HS-5 (cell line): ENCODE data around the gene RNASE8.

ENCODE experiments used
- DNase-seq: peaks from one replicate; pipeline ENCODE4 v3.0.0-alpha.2; 2012; ENCODE audit warnings: low read depth

Gene RNASE8

GRCh38 chr14:21053184-21054122 is 4.2 kb upstream of the RNASE8 start:
- DNase-seq = no peak

DNA sequence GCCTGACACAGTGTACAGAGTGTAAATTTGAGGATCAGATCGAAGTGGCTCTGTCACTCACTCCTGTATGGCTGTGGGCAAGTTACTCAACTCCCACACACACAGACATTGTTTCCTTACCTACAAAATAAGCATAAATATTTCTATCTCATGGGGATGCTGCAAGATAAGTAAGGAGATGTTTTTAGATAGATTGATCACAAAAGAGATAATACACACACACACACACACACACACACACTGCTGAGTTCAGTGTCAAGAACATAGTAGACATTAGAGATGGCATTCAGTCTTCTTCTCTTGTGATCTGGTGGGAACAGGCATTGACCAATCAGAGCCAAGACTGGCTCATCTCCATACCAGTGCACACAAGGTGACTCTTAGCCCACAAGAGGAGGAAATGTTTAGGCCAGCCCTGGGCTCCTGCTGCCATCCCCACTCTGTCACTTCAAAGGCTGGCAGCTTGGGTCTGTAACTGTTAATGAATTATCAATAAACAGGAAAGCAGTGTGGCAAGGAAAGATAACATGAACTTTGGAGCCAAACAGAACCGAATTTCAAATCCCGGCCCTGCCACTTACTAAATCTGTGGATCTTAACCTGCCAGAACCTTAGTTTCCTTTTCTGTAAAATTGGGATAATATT is 3.4 kb upstream of the RNASE8 start:
- no peak for DNase-seq

DNA sequence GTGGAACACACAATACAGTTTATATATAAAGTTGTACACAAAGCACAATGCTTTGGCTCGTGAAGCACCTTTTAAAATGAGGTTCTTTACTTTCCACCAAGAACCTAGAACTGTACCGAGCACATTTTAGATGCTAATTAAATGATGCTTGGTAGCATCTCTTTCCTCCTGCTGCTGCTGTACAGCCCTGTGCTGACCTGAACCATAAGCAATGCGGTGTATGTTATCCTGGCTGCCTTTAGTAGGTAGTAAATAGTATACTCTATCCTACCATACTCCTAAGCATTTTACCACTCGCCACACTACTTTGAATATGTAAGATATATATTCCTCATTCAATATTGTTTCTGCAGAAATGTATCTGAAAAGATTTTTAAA is 2.9 kb upstream of the RNASE8 start:
- no peak for DNase-seq

DNA sequence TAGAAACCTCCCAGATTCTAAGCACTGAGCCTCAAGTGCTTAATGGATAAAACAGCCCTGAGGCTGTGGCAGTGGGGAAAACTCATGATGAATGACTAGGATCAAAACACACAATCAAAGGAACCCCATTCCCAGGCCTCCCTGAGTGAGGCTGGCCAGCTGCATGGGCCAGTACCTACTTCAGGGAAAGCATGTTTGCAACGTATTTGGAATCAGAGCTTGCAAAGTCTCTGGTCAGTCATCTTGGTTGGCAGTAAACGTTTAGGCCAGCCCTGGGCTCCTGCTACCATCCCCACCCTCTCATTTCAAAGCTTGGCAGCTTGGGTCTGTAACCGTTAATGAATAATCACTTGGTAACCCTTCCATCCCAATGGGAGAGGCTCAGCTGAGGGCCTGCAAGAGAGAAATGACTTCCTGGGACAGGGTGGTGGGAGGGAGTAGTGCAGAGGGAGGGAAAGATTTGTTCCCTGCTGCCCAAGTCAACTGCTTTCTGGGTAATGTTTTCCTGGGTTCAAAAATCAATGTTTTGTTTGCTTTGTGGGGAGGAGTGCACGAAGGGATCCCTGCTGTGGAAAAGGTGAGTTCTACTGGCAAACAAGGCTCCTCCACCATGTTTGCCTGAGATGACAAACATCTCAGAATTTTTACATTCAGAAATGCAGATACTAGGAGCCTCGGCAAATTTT is 2.0 kb upstream of the RNASE8 start:
- no peak for DNase-seq

- no peak for DNase-seq
Measured at GRCh38 chr14:21056520-21057163, 980 bp upstream of the RNASE8 start.

GRCh38 chr14:21058903-21059302 is 1.3 kb downstream of the RNASE8 start:
- no peak for DNase-seq

- DNase-seq = no peak
Measured at GRCh38 chr14:21059842-21060613, 2.4 kb downstream of the RNASE8 start.

DNA sequence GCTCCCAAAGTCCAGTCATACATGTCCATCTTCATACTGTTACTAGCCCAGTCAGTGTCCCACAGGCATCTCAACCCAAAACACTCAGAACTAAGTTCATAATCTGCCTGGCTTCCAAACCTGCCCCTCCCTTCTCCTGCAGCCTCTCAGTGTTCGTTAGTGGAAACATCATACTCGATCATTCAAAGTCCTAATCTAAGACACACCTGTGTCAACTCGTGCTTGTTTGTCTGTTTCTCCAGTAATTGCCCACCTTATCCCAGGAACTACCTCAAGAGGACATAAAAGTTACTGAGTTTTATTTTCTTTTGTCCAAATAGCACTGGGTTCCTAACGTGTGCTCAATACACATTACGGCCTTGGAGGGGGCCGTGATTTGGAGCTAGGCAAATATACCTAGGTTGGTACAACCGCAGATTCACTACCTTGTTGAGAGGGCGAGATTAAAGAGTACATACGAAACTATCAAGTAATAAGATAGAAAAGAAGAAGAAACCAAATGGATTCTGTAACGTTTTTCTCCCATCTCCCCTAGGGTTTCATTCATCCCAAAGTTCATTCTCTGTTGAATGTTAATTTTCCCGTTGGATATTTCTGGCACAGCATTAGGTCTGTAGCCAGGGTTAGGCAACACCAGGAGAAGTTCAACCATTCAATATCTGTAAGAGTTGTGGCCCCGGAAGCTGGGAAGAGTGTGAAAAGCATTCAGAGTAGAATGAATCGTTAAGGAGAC is 3.2 kb downstream of the RNASE8 start:
- DNase-seq = no peak

- no peak for DNase-seq
Measured at GRCh38 chr14:21061347-21061668, 3.7 kb downstream of the RNASE8 start.

- DNase-seq = no peak
Measured at GRCh38 chr14:21063479-21063878, 5.9 kb downstream of the RNASE8 start.

DNA sequence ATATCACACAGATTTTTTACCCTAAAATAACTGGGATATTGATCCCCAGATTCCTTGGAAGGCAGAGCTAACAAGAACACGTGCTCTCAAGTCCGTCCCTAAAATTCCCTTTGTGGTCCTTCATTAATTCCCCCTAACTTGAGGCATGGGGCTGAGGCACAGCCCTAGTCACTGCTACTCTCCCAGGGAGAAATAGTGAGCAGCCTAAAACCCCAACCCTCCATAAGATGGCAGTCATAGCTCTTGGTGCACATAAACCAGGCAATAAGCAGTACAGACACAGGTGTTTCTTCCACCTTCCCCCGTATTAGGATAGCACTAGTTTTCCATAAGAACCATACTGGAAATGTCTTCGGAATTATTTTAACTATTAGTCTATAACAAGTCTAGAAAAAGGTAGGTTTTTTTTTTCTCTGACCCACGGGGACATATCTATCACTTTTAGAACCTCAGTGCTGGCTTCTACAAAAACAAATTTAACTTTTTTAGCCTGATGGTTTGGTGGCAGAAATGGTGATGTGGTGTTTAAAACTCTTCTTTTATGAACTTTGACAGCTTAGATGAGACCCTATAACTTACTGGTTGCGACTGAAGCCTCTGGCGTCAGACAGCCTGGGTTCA is 9.4 kb downstream of the RNASE8 start:
- no peak for DNase-seq

- no peak for DNase-seq
Measured at GRCh38 chr14:21068521-21069387, 11.1 kb downstream of the RNASE8 start.

GRCh38 chr14:21069388-21070082 is 11.9 kb downstream of the RNASE8 start:
- no peak for DNase-seq

DNA sequence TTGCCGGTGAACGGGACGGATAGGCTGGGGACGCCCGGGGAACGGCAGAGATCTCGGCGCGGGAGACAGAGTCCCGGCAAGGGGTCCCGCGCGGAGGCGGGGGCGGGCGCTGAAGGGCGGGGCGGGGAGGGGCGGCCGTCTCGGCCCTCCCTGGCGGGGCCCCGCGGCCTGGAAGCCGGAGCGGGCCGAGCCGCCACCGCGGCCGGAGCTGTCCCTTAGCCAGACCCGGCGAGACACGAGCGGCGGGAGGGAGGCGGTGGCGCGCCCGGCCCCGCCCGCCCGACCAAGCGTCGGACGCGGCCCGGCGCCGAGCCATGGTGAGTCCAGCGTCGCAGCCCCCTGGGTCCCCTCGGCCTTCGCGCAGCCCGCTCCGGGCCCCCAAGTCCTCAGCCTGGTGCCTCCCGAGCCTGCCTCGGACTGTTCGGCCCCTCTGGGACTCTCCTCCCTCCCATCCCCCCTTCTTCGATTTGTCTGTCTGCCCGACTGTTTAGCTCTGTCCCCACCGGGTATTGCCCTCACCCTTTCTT is 12.5 kb downstream of the RNASE8 start, which contains the start of gene ARHGEF40:
TSS of gene ARHGEF40 (plus strand) at position 222 of the 527 bp plus-strand sequence. CDS start at position 315, 93 bp downstream.
- DNase-seq = no peak

- no peak for DNase-seq
Measured at GRCh38 chr14:21070610-21071224, 13.1 kb downstream of the RNASE8 start.

DNA sequence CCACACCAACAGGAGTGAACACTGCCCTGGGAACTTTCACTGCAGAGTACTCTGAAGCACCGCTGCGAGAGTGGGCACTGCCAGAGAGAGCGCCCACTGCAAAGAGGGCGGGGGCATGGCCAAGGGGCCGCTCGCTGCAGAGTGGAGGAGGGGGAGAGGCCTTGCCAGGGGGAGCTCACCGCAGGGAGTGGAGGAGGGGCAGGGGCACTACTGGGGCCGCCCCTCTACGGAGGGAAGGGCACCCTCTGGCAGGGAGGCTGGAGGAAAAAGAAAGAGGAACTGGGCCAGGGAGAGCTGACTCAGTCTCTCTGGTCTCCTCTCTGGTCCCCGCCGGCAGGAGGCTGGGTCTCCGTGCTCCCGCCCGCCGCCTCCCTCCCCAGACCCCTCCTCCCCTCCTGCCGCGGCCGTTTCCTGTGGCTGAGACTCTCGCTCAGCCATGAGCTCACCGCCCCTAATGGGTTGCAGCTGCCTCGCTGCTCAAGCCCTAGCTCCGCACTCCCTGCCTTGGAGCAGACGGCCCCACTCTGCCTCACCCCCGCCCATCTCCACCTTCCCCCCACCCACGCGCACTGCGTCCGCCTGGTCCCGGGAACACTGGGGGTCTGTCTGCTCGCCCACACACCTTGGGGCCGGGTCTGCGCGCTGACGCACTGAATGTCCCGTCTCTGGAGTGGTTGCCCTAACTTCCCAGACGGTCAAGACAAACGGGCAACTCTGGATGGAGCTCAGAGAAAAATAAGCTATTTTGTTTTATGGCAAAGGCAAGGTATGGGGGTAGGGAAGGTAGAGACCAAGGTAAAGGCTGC is 13.8 kb downstream of the RNASE8 start:
- DNase-seq = peak; percentile 55

GRCh38 chr14:21072031-21072473 is 14.4 kb downstream of the RNASE8 start:
- DNase-seq = no peak
